SU-DHL-6 (cell line): ENCODE measurements around the gene DKK2.

Experiments
- EZH2phosphoT487 ChIP-seq: fragments of 200-600 bp; sonication (generic), shearing (Covaris generic); conservative IDR thresholded peaks from 2 replicates; pipeline ENCODE4 v1.6.1; 2018; ENCODE audit warnings: mild to moderate bottlenecking, antibody characterized with exemption, low read length, moderate library complexity, mixed read lengths
- TF ChIP-seq, protein P1 (sequence below): fragments of 200-600 bp; sonication (generic); IDR thresholded peaks from one replicate; pipeline ENCODE4 v1.5.1; 2017; ENCODE audit warnings: antibody characterized with exemption, mild to moderate bottlenecking, low read length, moderate library complexity; ENCODE audit not compliant: insufficient read depth, poor library complexity, severe bottlenecking

DNA sequence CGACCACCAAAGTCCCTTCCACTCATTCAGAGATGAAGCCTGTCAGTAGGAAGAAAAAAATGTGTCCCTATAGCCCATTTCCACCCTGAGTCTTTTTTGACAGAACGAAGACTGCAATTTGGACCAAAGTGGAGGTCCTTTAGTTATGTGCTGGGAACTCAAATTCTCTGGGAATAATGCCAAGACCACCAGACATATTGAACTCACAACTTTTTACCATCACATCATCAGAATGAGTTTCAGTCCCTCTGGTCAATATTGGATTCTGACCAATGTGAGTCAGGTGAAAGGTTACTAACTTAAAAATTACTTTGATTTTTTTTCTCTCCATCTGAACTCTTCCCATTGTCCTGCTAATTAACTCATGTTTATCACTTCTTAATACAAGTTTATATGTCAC is 128.9 kb downstream of the DKK2 start:
- TF ChIP-seq, protein P1, sequence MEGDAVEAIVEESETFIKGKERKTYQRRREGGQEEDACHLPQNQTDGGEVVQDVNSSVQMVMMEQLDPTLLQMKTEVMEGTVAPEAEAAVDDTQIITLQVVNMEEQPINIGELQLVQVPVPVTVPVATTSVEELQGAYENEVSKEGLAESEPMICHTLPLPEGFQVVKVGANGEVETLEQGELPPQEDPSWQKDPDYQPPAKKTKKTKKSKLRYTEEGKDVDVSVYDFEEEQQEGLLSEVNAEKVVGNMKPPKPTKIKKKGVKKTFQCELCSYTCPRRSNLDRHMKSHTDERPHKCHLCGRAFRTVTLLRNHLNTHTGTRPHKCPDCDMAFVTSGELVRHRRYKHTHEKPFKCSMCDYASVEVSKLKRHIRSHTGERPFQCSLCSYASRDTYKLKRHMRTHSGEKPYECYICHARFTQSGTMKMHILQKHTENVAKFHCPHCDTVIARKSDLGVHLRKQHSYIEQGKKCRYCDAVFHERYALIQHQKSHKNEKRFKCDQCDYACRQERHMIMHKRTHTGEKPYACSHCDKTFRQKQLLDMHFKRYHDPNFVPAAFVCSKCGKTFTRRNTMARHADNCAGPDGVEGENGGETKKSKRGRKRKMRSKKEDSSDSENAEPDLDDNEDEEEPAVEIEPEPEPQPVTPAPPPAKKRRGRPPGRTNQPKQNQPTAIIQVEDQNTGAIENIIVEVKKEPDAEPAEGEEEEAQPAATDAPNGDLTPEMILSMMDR, result no peak
- TF ChIP-seq EZH2phosphoT487, result no peak
